ENCODE results near the gene SSTR1.

The SSTR1 gene

GRCh38 chr14:38203929-38204718, 3.6 kb upstream of the SSTR1 start:
- no peak for DNase-seq

GRCh38 chr14:38204719-38205115, 3.0 kb upstream of the SSTR1 start:
- DNase-seq: no peak

DNA sequence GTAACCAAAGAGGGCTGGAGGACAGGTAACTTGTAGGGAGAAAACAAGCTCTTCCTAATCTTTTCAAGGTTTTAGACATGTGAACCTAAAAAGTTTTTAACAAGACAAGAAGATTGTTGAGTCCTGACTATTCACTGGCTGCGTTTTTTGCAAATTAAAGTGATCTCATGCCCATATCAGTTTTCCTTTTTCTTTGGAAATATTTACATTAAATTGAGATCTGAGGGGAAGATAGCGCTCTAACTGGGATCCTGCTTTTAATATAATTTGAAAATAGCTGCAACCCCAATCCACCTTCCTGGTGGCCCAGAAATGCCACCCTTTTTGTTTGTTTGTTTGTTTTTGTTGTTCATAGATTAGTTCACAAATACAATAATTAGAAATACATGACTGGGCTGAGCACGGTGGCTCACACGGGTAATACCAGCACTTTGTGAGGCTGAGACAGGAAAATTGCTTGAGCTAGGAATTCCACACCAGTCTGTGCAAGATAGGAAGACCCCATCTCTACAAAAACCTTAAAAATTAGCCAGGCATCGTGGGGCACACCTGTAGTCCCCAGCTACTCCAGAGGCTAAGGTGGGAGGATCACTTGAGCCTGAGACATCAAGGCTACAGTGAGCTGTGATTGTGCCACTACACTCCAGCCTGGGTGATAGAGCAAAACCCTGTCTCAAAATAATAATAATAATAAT, 2.4 kb upstream of the SSTR1 start:
- DNase-seq: no peak

DNA sequence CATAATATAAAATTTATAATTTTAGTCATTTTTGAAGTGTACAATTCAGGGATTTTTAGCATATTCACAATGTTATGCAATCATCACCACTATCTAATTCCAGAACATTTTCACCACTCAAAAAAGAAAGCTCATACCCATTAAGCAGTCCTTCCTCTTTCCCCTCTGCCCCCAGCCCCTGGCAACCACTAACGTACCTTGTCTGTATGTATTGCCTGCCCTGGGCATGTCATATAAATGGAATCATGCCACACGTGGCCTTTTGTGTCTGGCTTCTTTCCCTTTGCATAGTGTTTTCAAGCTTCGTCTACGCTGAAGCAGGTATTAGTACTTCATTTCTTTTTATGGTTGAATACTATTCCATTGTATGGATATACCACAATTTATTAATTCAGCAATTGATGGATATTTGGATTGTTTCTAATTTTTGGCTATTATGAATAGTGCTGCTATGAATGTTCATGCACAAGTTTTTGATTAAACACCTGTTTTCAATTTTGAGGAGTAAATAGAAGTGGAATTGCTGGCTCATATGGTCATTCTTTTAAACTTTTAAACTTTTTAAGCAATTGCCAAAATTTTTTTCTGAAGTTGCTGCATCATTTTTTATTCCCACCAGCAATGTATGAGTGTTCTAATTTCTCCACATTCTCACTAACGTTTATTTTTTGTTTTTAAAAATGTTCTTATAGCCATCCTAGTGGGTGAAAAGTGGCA, 1.6 kb upstream of the SSTR1 start:
- DNase-seq: no peak

DNA sequence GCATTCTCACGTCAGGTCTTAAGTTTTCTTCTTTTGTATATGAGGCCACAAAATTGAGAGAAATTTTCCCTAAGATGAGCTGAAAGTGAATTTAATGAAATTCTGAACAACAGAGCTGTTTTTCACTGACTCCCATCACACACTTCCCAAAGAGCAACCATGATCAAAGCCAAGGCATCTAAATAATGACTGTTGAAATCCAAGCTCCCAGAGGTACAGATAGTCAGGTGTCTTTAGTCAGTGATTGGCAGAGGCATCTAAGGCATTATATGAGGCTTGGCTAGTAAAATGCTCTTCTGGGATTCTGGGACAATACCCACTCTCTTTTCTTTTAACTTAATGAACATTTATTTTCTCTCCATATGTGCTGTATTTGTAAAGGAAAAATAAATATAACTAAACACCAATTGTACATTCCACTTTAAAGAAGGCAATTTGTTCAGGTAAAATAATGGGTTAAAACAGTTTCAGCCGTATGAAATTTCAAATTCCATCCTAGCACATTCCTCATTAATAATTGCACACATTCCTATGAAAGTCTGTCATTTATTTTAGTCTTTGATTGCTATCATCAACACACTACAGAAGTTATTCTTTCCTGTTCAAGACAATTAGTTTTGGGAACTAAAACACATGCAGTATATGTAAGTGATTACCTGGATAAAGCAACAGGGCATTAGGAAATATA, 871 bp upstream of the SSTR1 start:
- no peak for DNase-seq

GRCh38 chr14:38207377-38207735, 348 bp upstream of the SSTR1 start:
- no peak for DNase-seq

GRCh38 chr14:38208618-38209562, 1.2 kb downstream of the SSTR1 start:
- DNase-seq: peak in 1 of 2 experiments; percentile 14

DNA sequence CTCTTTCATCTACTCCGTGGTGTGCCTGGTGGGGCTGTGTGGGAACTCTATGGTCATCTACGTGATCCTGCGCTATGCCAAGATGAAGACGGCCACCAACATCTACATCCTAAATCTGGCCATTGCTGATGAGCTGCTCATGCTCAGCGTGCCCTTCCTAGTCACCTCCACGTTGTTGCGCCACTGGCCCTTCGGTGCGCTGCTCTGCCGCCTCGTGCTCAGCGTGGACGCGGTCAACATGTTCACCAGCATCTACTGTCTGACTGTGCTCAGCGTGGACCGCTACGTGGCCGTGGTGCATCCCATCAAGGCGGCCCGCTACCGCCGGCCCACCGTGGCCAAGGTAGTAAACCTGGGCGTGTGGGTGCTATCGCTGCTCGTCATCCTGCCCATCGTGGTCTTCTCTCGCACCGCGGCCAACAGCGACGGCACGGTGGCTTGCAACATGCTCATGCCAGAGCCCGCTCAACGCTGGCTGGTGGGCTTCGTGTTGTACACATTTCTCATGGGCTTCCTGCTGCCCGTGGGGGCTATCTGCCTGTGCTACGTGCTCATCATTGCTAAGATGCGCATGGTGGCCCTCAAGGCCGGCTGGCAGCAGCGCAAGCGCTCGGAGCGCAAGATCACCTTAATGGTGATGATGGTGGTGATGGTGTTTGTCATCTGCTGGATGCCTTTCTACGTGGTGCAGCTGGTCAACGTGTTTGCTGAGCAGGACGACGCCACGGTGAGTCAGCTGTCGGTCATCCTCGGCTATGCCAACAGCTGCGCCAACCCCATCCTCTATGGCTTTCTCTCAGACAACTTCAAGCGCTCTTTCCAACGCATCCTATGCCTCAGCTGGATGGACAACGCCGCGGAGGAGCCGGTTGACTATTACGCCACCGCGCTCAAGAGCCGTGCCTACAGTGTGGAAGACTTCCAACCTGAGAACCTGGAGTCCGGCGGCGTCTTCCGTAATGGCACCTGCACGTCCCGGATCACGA, 2.2 kb downstream of the SSTR1 start:
- peak in 1 of 2 experiments; percentile 25 for DNase-seq

DNA sequence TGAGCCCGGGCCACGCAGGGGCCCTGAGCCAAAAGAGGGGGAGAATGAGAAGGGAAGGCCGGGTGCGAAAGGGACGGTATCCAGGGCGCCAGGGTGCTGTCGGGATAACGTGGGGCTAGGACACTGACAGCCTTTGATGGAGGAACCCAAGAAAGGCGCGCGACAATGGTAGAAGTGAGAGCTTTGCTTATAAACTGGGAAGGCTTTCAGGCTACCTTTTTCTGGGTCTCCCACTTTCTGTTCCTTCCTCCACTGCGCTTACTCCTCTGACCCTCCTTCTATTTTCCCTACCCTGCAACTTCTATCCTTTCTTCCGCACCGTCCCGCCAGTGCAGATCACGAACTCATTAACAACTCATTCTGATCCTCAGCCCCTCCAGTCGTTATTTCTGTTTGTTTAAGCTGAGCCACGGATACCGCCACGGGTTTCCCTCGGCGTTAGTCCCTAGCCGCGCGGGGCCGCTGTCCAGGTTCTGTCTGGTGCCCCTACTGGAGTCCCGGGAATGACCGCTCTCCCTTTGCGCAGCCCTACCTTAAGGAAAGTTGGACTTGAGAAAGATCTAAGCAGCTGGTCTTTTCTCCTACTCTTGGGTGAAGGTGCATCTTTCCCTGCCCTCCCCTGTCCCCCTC, 3.0 kb downstream of the SSTR1 start:
- DNase-seq: no peak

GRCh38 chr14:38211255-38211735, 3.6 kb downstream of the SSTR1 start:
- no peak for DNase-seq

DNA sequence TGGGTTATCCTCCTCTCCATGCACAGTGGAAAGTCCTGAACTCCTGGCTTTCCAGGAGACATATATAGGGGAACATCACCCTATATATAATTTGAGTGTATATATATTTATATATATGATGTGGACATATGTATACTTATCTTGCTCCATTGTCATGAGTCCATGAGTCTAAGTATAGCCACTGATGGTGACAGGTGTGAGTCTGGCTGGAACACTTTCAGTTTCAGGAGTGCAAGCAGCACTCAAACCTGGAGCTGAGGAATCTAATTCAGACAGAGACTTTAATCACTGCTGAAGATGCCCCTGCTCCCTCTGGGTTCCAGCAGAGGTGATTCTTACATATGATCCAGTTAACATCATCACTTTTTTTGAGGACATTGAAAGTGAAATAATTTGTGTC, 4.4 kb downstream of the SSTR1 start:
- DNase-seq: no peak

- no peak for DNase-seq
Measured at GRCh38 chr14:38213001-38213400, 5.3 kb downstream of the SSTR1 start.

- no peak for DNase-seq
Measured at GRCh38 chr14:38217553-38217952, 9.8 kb downstream of the SSTR1 start.

DNA sequence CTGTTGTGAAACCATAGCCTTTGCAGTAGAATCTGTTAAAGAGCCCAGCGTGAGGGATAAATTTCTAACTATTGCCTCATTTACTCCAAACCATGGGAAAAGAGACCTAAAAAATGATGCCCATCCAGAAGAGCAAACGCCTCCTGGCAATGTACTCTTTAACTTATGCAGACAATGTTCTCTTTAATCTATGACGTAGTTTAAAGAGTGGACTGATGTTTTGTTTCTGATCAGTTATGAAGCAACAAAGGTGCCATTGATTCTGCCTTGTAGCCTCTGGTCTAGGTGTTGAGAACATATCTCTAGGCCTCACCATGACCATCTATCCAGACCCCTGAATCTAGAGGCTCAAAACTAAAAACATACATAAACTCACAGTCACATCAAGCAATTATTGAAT, 13.4 kb downstream of the SSTR1 start:
- DNase-seq: no peak

- DNase-seq: no peak
Measured at GRCh38 chr14:38224338-38224737, 16.6 kb downstream of the SSTR1 start.

- no peak for DNase-seq
Measured at GRCh38 chr14:38225946-38226345, 18.2 kb downstream of the SSTR1 start.

- no peak for DNase-seq
Measured at GRCh38 chr14:38226366-38226765, 18.7 kb downstream of the SSTR1 start.

DNA sequence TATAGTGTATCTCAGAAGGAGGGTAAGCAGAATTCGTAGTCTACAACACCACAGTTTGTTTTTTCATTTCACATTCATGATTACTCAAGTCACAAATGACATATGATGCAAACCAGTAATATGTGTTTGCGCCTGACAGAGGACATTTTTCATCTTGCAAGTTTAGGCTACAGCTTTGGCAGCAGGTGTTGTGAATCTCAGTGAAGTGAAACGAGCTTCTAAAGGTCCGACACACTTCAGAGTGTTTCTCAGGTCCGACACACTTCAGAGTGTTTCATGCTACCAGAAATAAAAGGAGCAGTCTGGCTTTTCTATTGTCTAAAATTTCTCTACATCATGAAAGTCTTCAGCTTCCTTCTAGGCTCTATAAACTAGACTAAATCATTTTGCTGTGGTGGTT, 25.5 kb downstream of the SSTR1 start:
- no peak for DNase-seq

DNA sequence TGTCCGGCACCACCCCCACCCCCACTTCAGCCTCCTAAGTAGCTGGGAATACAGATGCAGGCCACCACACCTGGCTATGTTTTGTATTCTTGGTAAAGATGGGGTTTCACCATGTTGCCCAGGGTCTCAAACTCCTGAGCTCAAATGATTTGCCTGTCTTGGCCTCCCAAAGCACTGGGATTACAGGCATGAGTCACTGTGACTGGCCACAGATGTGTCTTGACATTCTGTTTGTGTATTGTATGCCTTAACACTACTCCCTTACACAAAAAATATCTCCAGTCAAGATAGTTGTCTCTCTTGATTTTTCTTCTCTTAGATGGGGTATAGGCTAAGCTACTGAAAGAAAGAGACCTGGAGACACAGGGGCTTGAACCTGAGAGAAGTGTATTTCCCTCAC, 30.6 kb downstream of the SSTR1 start:
- DNase-seq: no peak

DNA sequence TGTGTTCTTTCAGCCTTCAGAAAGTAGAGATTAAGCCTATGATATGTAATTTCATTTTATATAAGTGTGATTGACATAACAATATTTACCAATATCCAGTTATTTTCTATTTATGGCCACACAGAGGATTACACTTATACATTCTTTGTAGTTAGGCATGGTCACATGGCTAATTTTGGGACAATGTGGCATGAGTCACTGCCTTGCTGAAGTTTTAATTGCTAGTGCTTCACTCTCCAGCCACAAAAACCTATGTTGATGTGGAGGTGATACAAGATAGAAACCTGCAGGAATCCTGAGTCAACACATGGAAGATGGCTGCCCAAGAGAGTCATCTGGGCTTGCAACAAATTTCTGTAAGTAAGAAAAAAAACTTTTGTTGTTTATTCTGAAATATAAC, 31.2 kb downstream of the SSTR1 start:
- DNase-seq: no peak

All from activated CD4-positive, alpha-beta T cell treated with anti-CD3 and anti-CD28 coated beads, Interleukin-2, amount 50 U/mL, for 48 hours (primary cell).